Neural cell (in vitro differentiated cells): ENCODE data around the gene EML5. TPM values are rescaled to one million over a fixed set of nuclear protein-coding genes. Genes with fewer than 3 reads are reported as not detected.

Source experiments
- H2AFZ ChIP-seq: fragments of 200-600, 300-800 bp; sonication (generic), shearing (Covaris generic); 2 replicates; pipeline ENCODE4 v1.6.0; 2014; ENCODE audit warnings: low read depth, mild to moderate bottlenecking, antibody characterized with exemption, low read length, moderate library complexity
- H3F3A ChIP-seq: fragments of 200-600 bp; shearing (Covaris generic); 2 replicates; pipeline ENCODE4 v1.6.1; 2016; ENCODE audit warnings: mild to moderate bottlenecking, moderate library complexity, mixed read lengths, antibody characterized with exemption, low read length; ENCODE audit not compliant: insufficient read depth, poor library complexity, severe bottlenecking
- H3K27ac ChIP-seq: fragments of 200-600, 300-800 bp; sonication (generic), shearing (Covaris generic); 2 replicates; pipeline ENCODE4 v1.5.1; 2014; ENCODE audit warnings: mild to moderate bottlenecking, low read length, moderate library complexity
- H3K27me3 ChIP-seq: fragments of 300-800, 200-600 bp; sonication (generic), shearing (Covaris generic); 2 replicates; pipeline ENCODE4 v1.6.0; 2014; ENCODE audit warnings: mild to moderate bottlenecking, low read depth, low read length, moderate library complexity; ENCODE audit not compliant: insufficient read depth
- H3K36me3 ChIP-seq: fragments of 300-800, 200-600 bp; sonication (generic), shearing (Covaris generic); 2 replicates; pipeline ENCODE4 v1.5.1; 2014; ENCODE audit warnings: mild to moderate bottlenecking, antibody characterized with exemption, low read length, moderate library complexity; ENCODE audit not compliant: insufficient read depth
- H3K4me2 ChIP-seq: fragments of 300-800, 200-600 bp; sonication (generic), shearing (Covaris generic); 2 replicates; pipeline ENCODE4 v1.6.0; 2014; ENCODE audit warnings: mild to moderate bottlenecking, low read length
- H3K4me3 ChIP-seq: fragments of 300-800, 200-600 bp; sonication (generic), shearing (Covaris generic); 2 replicates; pipeline ENCODE4 v1.5.1; 2014; ENCODE audit warnings: mild to moderate bottlenecking, low read length, moderate library complexity
- H3K79me2 ChIP-seq: fragments of 200-600 bp; shearing (Covaris generic); replicated peaks from 2 replicates; pipeline ENCODE4 v1.6.0; 2014; ENCODE audit warnings: mild to moderate bottlenecking, low read length, moderate library complexity; ENCODE audit not compliant: insufficient read depth
- H3K9ac ChIP-seq: fragments of 300-800, 200-600 bp; sonication (generic), shearing (Covaris generic); 2 replicates; pipeline ENCODE4 v1.6.1; 2016; ENCODE audit warnings: mild to moderate bottlenecking, low read length, mixed read lengths
- H3K9me2 ChIP-seq: fragments of 200-600 bp; shearing (Covaris generic); 2 replicates; pipeline ENCODE4 v1.6.1; 2016; ENCODE audit warnings: mild to moderate bottlenecking, low read length, mixed read lengths; ENCODE audit not compliant: insufficient read depth
- H3K9me3 ChIP-seq: fragments of 200-600, 300-800 bp; sonication (generic), shearing (Covaris generic); 2 replicates; pipeline ENCODE4 v1.6.1; 2016; ENCODE audit warnings: mild to moderate bottlenecking, mixed run types, low read length, moderate library complexity, mixed read lengths
- H4K20me1 ChIP-seq: fragments of 200-600 bp; shearing (Covaris generic); 2 replicates; pipeline ENCODE4 v1.6.1; 2016; ENCODE audit warnings: mild to moderate bottlenecking, mixed run types; ENCODE audit not compliant: insufficient read depth
- EP300 ChIP-seq: fragments of 450-650 bp; conservative IDR thresholded peaks from 2 replicates; pipeline ENCODE4 v1.6.1; 2014; ENCODE audit warnings: antibody characterized with exemption, mild to moderate bottlenecking, moderate library complexity; ENCODE audit not compliant: poor library complexity, severe bottlenecking
- EZH2 ChIP-seq: fragments of 200-600, 300-800 bp; shearing (Covaris generic), sonication (generic); IDR thresholded peaks from 2 replicates; pipeline ENCODE4 v1.6.1; 2014; ENCODE audit warnings: antibody characterized with exemption, low read length, borderline replicate concordance, mild to moderate bottlenecking; ENCODE audit not compliant: insufficient read depth, poor library complexity, severe bottlenecking
- MXI1 ChIP-seq: fragments of 450-650 bp; conservative IDR thresholded peaks from 2 replicates; pipeline ENCODE4 v1.6.1; 2014; ENCODE audit warnings: antibody characterized with exemption, mild to moderate bottlenecking; ENCODE audit not compliant: poor library complexity, severe bottlenecking
- POLR2AphosphoS5 ChIP-seq: IDR thresholded peaks from 2 replicates; pipeline ENCODE4 v1.6.1; 2012
- RAD21 ChIP-seq: fragments of 450-650 bp; conservative IDR thresholded peaks from 2 replicates; pipeline ENCODE4 v1.6.1; 2014; ENCODE audit warnings: antibody characterized with exemption, mild to moderate bottlenecking, moderate library complexity
- SMC3 ChIP-seq: fragments of 450-650 bp; conservative IDR thresholded peaks from 2 replicates; pipeline ENCODE4 v1.6.1; 2014; ENCODE audit warnings: antibody characterized with exemption, mild to moderate bottlenecking, moderate library complexity; ENCODE audit not compliant: poor library complexity
- TAF1 ChIP-seq: IDR thresholded peaks from 2 replicates; pipeline ENCODE4 v1.6.1; 2012; ENCODE audit warnings: low read depth
- polyA plus RNA-seq: library from polyadenylated mRNA; depleted of rRNA; stranded (reverse); fragments of >200 nt; gene quantifications from 2 replicates; pipeline ENCODE4 v1.2.3, GENCODE V29; 2014
- TF ChIP-seq, protein P1 (sequence below): IDR thresholded peaks from 2 replicates; pipeline ENCODE4 v1.6.1; 2012; ENCODE audit warnings: borderline replicate concordance
- TF ChIP-seq, protein P2 (sequence below): fragments of 450-650 bp; IDR thresholded peaks from 2 replicates; pipeline ENCODE4 v1.5.1; 2014; ENCODE audit warnings: antibody characterized with exemption, mild to moderate bottlenecking, moderate library complexity; ENCODE audit not compliant: poor library complexity, severe bottlenecking

Gene EML5
- polyA plus RNA-seq, 1 donor from 2014 or later = 27.5 TPM

DNA sequence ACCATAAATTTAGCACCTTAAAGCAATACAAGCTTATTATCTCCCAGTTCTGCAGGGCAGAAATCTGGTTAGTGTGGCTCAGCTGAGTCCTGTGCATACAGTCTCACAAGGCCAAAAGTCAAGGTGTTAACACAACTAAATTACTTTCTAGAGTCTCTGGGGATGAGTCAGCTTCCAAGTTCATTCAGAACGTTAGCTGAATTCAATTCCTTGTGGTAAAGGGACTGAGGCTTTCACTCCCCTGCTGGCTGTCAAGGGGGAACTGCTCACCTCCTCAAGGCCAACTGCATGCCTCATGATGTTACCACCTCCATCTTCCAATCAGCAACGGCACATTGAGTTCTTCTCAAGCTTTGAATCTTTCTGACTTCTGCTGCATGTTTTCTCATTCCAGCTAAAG is 27.6 kb downstream of the EML5 start:
- Histone ChIP-seq H4K20me1 (no peaks in the 10 kb centered on the region), H3K27ac (no peak overlapping the region), H3K4me2 (no peak overlapping the region), H3K9me3 (no peaks in the 10 kb centered on the region), H3K9ac (no peak overlapping the region), H3K9me2 (no peaks in the 10 kb centered on the region), H3K4me3 (no peak overlapping the region), H2AFZ (no peak overlapping the region), H3K36me3 (no peaks in the 10 kb centered on the region), H3F3A (no peaks in the 10 kb centered on the region), H3K27me3 (no peaks in the 10 kb centered on the region), H3K79me2 (peaks cover under 1% of the 10 kb centered on the region)
- TF ChIP-seq, protein P1, sequence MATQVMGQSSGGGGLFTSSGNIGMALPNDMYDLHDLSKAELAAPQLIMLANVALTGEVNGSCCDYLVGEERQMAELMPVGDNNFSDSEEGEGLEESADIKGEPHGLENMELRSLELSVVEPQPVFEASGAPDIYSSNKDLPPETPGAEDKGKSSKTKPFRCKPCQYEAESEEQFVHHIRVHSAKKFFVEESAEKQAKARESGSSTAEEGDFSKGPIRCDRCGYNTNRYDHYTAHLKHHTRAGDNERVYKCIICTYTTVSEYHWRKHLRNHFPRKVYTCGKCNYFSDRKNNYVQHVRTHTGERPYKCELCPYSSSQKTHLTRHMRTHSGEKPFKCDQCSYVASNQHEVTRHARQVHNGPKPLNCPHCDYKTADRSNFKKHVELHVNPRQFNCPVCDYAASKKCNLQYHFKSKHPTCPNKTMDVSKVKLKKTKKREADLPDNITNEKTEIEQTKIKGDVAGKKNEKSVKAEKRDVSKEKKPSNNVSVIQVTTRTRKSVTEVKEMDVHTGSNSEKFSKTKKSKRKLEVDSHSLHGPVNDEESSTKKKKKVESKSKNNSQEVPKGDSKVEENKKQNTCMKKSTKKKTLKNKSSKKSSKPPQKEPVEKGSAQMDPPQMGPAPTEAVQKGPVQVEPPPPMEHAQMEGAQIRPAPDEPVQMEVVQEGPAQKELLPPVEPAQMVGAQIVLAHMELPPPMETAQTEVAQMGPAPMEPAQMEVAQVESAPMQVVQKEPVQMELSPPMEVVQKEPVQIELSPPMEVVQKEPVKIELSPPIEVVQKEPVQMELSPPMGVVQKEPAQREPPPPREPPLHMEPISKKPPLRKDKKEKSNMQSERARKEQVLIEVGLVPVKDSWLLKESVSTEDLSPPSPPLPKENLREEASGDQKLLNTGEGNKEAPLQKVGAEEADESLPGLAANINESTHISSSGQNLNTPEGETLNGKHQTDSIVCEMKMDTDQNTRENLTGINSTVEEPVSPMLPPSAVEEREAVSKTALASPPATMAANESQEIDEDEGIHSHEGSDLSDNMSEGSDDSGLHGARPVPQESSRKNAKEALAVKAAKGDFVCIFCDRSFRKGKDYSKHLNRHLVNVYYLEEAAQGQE = no peak
- no peak for TF ChIP-seq TAF1
- no peak for TF ChIP-seq SMC3
- no peak for TF ChIP-seq MXI1
- no peak for TF ChIP-seq RAD21
- no peak for TF ChIP-seq EZH2
- TF ChIP-seq EP300 = no peak
- TF ChIP-seq, protein P2, sequence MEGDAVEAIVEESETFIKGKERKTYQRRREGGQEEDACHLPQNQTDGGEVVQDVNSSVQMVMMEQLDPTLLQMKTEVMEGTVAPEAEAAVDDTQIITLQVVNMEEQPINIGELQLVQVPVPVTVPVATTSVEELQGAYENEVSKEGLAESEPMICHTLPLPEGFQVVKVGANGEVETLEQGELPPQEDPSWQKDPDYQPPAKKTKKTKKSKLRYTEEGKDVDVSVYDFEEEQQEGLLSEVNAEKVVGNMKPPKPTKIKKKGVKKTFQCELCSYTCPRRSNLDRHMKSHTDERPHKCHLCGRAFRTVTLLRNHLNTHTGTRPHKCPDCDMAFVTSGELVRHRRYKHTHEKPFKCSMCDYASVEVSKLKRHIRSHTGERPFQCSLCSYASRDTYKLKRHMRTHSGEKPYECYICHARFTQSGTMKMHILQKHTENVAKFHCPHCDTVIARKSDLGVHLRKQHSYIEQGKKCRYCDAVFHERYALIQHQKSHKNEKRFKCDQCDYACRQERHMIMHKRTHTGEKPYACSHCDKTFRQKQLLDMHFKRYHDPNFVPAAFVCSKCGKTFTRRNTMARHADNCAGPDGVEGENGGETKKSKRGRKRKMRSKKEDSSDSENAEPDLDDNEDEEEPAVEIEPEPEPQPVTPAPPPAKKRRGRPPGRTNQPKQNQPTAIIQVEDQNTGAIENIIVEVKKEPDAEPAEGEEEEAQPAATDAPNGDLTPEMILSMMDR = no peak
- TF ChIP-seq POLR2AphosphoS5 = no peak

DNA sequence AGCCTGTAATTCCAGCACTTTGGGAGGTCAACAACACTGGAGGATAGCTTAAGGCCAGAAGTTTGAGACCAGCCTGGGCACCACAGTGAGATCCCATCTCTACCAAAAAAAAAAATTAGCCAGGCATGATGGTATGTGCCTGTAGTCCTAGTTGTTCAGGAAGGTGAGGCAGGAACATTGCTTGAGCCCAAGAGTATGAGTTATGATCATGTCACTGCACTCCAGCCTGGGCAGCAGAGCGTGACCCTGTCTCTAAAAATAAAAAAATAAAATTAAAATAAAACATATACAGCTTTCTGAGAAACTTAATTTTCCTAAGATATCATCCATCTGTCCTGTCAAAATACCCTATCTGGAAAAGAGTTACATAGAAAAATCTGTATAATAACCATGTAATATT is 38.9 kb downstream of the EML5 start:
- Histone ChIP-seq H4K20me1 (no peaks in the 10 kb centered on the region), H3K9ac (no peak overlapping the region), H3K9me2 (no peaks in the 10 kb centered on the region), H3K27me3 (no peaks in the 10 kb centered on the region), H3K4me2 (no peak overlapping the region), H2AFZ (no peak overlapping the region), H3K36me3 (no peaks in the 10 kb centered on the region), H3F3A (no peaks in the 10 kb centered on the region), H3K9me3 (no peaks in the 10 kb centered on the region), H3K79me2 (peaks cover 4% of the 10 kb centered on the region), H3K27ac (no peak overlapping the region), H3K4me3 (no peak overlapping the region)
- TF ChIP-seq EP300 = no peak
- no peak for TF ChIP-seq TAF1
- TF ChIP-seq RAD21 = no peak
- TF ChIP-seq, protein P1 = no peak
- TF ChIP-seq EZH2 = no peak
- TF ChIP-seq, protein P2 = no peak
- TF ChIP-seq POLR2AphosphoS5 = no peak
- TF ChIP-seq SMC3 = no peak
